ENCODE data around the gene ABCC9.

The ABCC9 gene

GRCh38 chr12:21849878-21850277, 91.3 kb downstream of the ABCC9 start:
- no peak for DNase-seq
- Histone ChIP-seq H2AFZ (ENCODE audit: insufficient read depth, low read length, poor library complexity) (no peak overlapping the region), H4K12ac (ENCODE audit: low read depth, low read length) (no peak overlapping the region), H3K4me1 (ENCODE audit: control insufficient read depth in 1 of 2, insufficient read depth in 2 of 2, low read length in 2 of 2) (no peaks in the 10 kb centered on the region), H3K4me2 (ENCODE audit: low read length) (no peak overlapping the region), H3K36me3 (ENCODE audit: control insufficient read depth in 1 of 2, insufficient read depth in 2 of 2, low read length in 2 of 2) (no peaks in the 10 kb centered on the region), H2BK12ac (ENCODE audit: low read length) (no peak overlapping the region), H2AK5ac (ENCODE audit: low read length) (no peak overlapping the region), H3K27ac (ENCODE audit: low read depth, low read length) (no peak overlapping the region), H3K27me3 (ENCODE audit: insufficient read depth, low read length) (no peaks in the 10 kb centered on the region), H3K4me3 (ENCODE audit: low read depth, low read length) (no peak overlapping the region), H3K9ac (ENCODE audit: low read length) (no peak overlapping the region), H3K23ac (ENCODE audit: low read length) (no peak overlapping the region), H4K8ac (ENCODE audit: low read depth, low read length) (no peak overlapping the region), H4K91ac (ENCODE audit: low read depth, low read length) (no peak overlapping the region), H3K79me2 (ENCODE audit: control insufficient read depth, insufficient read depth, low read length, poor library complexity) (no peaks in the 10 kb centered on the region), H2BK120ac (ENCODE audit: insufficient read depth, low read length, poor library complexity) (no peak overlapping the region), H3K18ac (ENCODE audit: low read length) (no peak overlapping the region), H2BK5ac (ENCODE audit: low read depth, low read length, poor library complexity) (no peak overlapping the region), H3K14ac (ENCODE audit: low read length) (no peak overlapping the region), H3K4ac (ENCODE audit: low read depth, low read length) (no peak overlapping the region), H3K9me3 (ENCODE audit: insufficient read depth, low read depth, low read length) (no peaks in the 10 kb centered on the region), H3K79me1 (ENCODE audit: low read length) (no peaks in the 10 kb centered on the region)
- WGBS (ENCODE audit: extremely low coverage, insufficient coverage, insufficient read length) = no CpG with 5 or more reads among the region's 2 CpGs

- no peaks in the 10 kb centered on the region for H3K79me1 ChIP-seq (ENCODE audit: low read length)
- no peak overlapping the region for H2AFZ ChIP-seq (ENCODE audit: insufficient read depth, low read length, poor library complexity)
- no peak overlapping the region for H3K23ac ChIP-seq (ENCODE audit: low read length)
- H3K27ac ChIP-seq (ENCODE audit: low read depth, low read length) = no peak overlapping the region
- H3K9ac ChIP-seq (ENCODE audit: low read length) = no peak overlapping the region
- no peaks in the 10 kb centered on the region for H3K27me3 ChIP-seq (ENCODE audit: insufficient read depth, low read length)
- DNase-seq = no peak
- WGBS (ENCODE audit: extremely low coverage, insufficient coverage, insufficient read length) = no CpG with 5 or more reads among the region's 5 CpGs
- H3K4me1 ChIP-seq (ENCODE audit: control insufficient read depth in 1 of 2, insufficient read depth in 2 of 2, low read length in 2 of 2) = no peaks in the 10 kb centered on the region
- H3K4ac ChIP-seq (ENCODE audit: low read depth, low read length) = no peak overlapping the region
- no peak overlapping the region for H3K14ac ChIP-seq (ENCODE audit: low read length)
- H4K91ac ChIP-seq (ENCODE audit: low read depth, low read length) = no peak overlapping the region
- no peak overlapping the region for H2BK120ac ChIP-seq (ENCODE audit: insufficient read depth, low read length, poor library complexity)
- H3K36me3 ChIP-seq (ENCODE audit: control insufficient read depth in 1 of 2, insufficient read depth in 2 of 2, low read length in 2 of 2) = no peaks in the 10 kb centered on the region
- no peaks in the 10 kb centered on the region for H3K9me3 ChIP-seq (ENCODE audit: insufficient read depth, low read depth, low read length)
- H2BK5ac ChIP-seq (ENCODE audit: low read depth, low read length, poor library complexity) = no peak overlapping the region
- no peak overlapping the region for H4K8ac ChIP-seq (ENCODE audit: low read depth, low read length)
- H3K4me3 ChIP-seq (ENCODE audit: low read depth, low read length) = no peak overlapping the region
- H2AK5ac ChIP-seq (ENCODE audit: low read length) = no peak overlapping the region
- H3K79me2 ChIP-seq (ENCODE audit: control insufficient read depth, insufficient read depth, low read length, poor library complexity) = no peaks in the 10 kb centered on the region
- H3K4me2 ChIP-seq (ENCODE audit: low read length) = no peak overlapping the region
- H3K18ac ChIP-seq (ENCODE audit: low read length) = no peak overlapping the region
- no peak overlapping the region for H2BK12ac ChIP-seq (ENCODE audit: low read length)
- H4K12ac ChIP-seq (ENCODE audit: low read depth, low read length) = no peak overlapping the region
Measured at GRCh38 chr12:21848192-21848591, 93.0 kb downstream of the ABCC9 start.

GRCh38 chr12:21843795-21844194, 97.4 kb downstream of the ABCC9 start:
- Histone ChIP-seq H3K9me3 (ENCODE audit: insufficient read depth, low read depth, low read length) (no peaks in the 10 kb centered on the region), H2BK12ac (ENCODE audit: low read length) (no peak overlapping the region), H3K23ac (ENCODE audit: low read length) (no peak overlapping the region), H3K79me1 (ENCODE audit: low read length) (no peaks in the 10 kb centered on the region), H3K79me2 (ENCODE audit: control insufficient read depth, insufficient read depth, low read length, poor library complexity) (no peaks in the 10 kb centered on the region), H2AFZ (ENCODE audit: insufficient read depth, low read length, poor library complexity) (no peak overlapping the region), H3K4me1 (ENCODE audit: control insufficient read depth in 1 of 2, insufficient read depth in 2 of 2, low read length in 2 of 2) (no peaks in the 10 kb centered on the region), H3K9ac (ENCODE audit: low read length) (no peak overlapping the region), H3K4me3 (ENCODE audit: low read depth, low read length) (no peak overlapping the region), H4K8ac (ENCODE audit: low read depth, low read length) (no peak overlapping the region), H2BK5ac (ENCODE audit: low read depth, low read length, poor library complexity) (no peak overlapping the region), H2AK5ac (ENCODE audit: low read length) (no peak overlapping the region), H4K91ac (ENCODE audit: low read depth, low read length) (no peak overlapping the region), H4K12ac (ENCODE audit: low read depth, low read length) (no peak overlapping the region), H3K14ac (ENCODE audit: low read length) (no peak overlapping the region), H3K18ac (ENCODE audit: low read length) (no peak overlapping the region), H2BK120ac (ENCODE audit: insufficient read depth, low read length, poor library complexity) (no peak overlapping the region), H3K4ac (ENCODE audit: low read depth, low read length) (no peak overlapping the region), H3K27me3 (ENCODE audit: insufficient read depth, low read length) (no peaks in the 10 kb centered on the region), H3K27ac (ENCODE audit: low read depth, low read length) (no peak overlapping the region), H3K36me3 (ENCODE audit: control insufficient read depth in 1 of 2, insufficient read depth in 2 of 2, low read length in 2 of 2) (no peaks in the 10 kb centered on the region), H3K4me2 (ENCODE audit: low read length) (no peak overlapping the region)
- DNase-seq = no peak
- no CpG with 5 or more reads among the region's 2 CpGs for WGBS (ENCODE audit: extremely low coverage, insufficient coverage, insufficient read length)

GRCh38 chr12:21839776-21840175, 101.5 kb downstream of the ABCC9 start:
- Histone ChIP-seq H3K4me3 (ENCODE audit: low read depth, low read length) (no peak overlapping the region), H2BK5ac (ENCODE audit: low read depth, low read length, poor library complexity) (no peak overlapping the region), H3K18ac (ENCODE audit: low read length) (no peak overlapping the region), H3K23ac (ENCODE audit: low read length) (no peak overlapping the region), H2BK12ac (ENCODE audit: low read length) (no peak overlapping the region), H4K8ac (ENCODE audit: low read depth, low read length) (no peak overlapping the region), H3K36me3 (ENCODE audit: control insufficient read depth in 1 of 2, insufficient read depth in 2 of 2, low read length in 2 of 2) (no peaks in the 10 kb centered on the region), H3K14ac (ENCODE audit: low read length) (no peak overlapping the region), H3K79me1 (ENCODE audit: low read length) (no peaks in the 10 kb centered on the region), H4K91ac (ENCODE audit: low read depth, low read length) (no peak overlapping the region), H3K4ac (ENCODE audit: low read depth, low read length) (no peak overlapping the region), H3K27me3 (ENCODE audit: insufficient read depth, low read length) (no peaks in the 10 kb centered on the region), H2AK5ac (ENCODE audit: low read length) (no peak overlapping the region), H4K12ac (ENCODE audit: low read depth, low read length) (no peak overlapping the region), H3K9me3 (ENCODE audit: insufficient read depth, low read depth, low read length) (no peaks in the 10 kb centered on the region), H3K9ac (ENCODE audit: low read length) (no peak overlapping the region), H3K4me1 (ENCODE audit: control insufficient read depth in 1 of 2, insufficient read depth in 2 of 2, low read length in 2 of 2) (no peaks in the 10 kb centered on the region), H3K4me2 (ENCODE audit: low read length) (no peak overlapping the region), H3K27ac (ENCODE audit: low read depth, low read length) (no peak overlapping the region), H3K79me2 (ENCODE audit: control insufficient read depth, insufficient read depth, low read length, poor library complexity) (no peaks in the 10 kb centered on the region), H2BK120ac (ENCODE audit: insufficient read depth, low read length, poor library complexity) (no peak overlapping the region), H2AFZ (ENCODE audit: insufficient read depth, low read length, poor library complexity) (no peak overlapping the region)
- no CpG with 5 or more reads among the region's 1 CpG for WGBS (ENCODE audit: extremely low coverage, insufficient coverage, insufficient read length)
- DNase-seq = no peak
